GM18505 (cell line): ENCODE data around the gene HBS1L.

ENCODE experiments used
- ATAC-seq: cut with Tn5 transposase; IDR thresholded peaks from one replicate; pipeline ENCODE4 v1.9.1; 2021; ENCODE audit not compliant: unreplicated experiment
- POLR2A ChIP-seq: IDR thresholded peaks from 4 replicates; pipeline ENCODE4 v1.6.1; 2011; ENCODE audit warnings: borderline replicate concordance; ENCODE audit not compliant: insufficient read depth, insufficient read length; ENCODE audit errors: extremely low read depth

The HBS1L gene

DNA sequence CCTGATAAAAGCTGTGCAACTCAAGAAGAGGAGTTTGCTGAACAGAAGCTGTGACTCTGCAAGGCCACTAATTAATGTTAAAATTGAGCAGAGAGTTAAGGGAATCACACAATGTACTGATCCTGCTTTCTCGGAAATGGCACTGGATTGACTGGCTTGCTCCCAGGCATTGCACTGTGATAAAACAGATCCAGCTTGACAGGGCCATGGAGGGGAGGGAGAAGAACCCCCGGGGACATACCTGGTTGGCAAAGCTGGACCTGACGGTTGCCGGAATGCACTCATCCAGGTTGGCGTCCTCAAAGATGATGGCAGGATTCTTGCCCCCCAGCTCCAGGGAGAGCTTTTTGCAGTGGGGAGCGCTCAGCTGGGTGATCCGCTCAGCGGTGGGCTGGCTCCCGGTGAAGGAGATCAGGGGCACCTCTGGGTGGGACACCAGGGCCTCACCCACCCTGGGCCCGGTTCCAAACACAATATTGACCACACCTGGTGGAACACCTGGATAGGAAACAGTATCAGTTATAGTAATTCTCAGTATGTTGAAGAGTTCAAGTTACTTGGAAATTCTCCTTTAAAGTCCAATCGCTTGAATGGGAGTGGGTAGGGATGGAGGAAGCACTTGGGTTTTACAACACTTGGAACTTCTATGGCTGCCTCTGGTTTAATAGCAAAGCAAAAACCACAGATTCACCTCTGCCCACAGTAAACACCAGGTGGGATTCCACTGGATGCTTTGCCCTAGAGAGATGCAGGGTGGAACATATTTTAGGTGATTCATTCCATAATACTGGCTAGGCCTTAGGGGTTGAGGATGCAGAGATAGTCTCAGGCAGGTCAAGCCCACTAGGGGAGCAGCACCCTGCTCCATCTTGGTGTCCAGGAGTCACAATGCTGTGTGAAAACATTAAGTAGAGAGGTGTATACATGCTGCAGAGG is 121.8 kb downstream of the HBS1L start:
- no peak for TF ChIP-seq POLR2A
- ATAC-seq = no peak

DNA sequence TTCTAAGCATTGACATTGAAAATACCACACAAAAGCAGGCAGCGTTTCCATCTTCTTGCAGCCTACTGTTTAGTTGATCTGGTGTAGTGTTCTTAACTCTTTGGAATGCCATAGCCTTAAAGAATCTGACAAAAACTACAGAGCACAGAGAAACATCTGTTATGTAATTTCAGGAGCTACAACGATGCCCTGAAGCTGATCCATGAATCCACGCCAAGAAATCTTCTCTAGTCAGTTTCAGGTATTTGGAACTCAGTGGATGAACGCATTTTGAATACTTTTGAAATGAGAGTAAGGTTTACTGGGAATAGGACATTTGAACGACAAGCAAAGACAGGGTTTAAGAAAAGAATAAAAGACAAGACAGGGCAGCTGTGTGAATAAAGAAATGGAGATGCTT is 122.5 kb downstream of the HBS1L start:
- no peak for ATAC-seq
- no peak for TF ChIP-seq POLR2A

DNA sequence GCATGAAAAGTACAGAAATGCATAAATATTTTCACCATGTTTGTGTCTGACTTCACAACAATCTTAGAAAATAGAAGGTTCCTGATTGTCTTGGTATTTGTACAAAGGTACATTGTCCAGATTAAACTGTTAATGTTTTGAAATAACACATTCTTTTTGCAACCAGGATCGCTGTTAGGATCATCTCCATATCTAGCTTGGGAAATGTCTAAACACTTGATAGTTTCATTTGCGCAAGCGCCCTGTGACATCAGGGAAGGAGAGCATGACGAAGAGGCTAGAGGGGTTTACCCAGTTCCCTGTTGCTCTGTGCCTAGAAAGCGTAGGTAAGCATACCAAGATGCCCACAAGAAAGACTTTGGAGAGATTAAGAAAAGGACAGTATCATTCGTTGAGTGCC is 124.2 kb downstream of the HBS1L start:
- ATAC-seq = no peak
- TF ChIP-seq POLR2A = no peak

DNA sequence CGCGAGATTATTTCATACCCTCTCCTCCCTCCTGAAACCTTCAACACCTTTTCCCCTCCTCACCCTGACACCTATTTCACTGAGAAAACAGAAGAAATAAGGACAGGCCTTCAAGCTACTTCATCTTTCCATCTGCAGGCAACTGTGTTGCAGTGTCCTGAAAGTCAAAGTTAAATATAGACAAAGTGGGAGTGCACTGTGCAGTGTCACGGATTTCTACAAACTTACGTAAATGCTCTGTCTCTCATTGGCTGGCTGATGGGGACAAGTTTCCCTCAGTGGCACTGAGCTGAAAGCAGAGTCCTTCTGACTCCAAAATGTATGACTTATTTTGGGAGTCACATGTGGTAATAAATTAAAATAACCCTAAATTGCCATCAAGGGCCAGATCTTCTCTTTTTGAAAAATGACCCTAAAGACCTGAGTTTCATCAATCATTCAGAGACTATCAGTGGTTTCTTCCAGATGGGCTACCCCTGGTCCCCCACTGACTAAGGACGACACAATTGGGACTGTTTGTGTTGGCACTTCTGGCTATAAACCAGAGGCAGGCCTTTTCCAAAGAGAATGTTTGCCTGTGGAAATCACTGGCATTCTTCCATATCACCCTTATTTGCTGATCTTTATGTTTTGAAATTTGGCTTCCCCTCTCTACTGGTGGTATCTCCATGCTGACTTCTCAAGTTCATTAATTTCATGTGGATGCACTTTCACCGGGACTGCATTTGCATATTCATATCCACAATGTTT is 126.3 kb downstream of the HBS1L start:
- no peak for ATAC-seq
- no peak for TF ChIP-seq POLR2A

DNA sequence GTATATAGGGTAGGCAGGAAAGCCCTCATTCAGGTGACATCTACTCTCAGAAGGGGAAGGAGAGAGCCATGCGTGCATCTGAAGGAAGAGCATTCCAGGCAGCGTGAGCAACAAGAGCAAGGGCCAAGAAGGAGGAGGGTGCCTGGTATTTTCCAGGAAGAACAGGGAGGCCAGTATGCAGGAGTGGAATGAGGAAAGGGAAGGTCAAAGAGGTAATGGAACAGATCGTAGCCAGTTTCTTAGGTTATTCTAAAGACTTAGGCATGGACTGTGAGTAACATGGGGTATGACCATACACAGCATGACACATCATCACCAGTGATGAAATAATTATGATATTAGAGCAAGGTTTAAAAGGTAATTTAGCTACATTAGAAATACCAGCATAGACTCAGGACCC is 128.8 kb downstream of the HBS1L start:
- no peak for ATAC-seq
- TF ChIP-seq POLR2A = no peak

DNA sequence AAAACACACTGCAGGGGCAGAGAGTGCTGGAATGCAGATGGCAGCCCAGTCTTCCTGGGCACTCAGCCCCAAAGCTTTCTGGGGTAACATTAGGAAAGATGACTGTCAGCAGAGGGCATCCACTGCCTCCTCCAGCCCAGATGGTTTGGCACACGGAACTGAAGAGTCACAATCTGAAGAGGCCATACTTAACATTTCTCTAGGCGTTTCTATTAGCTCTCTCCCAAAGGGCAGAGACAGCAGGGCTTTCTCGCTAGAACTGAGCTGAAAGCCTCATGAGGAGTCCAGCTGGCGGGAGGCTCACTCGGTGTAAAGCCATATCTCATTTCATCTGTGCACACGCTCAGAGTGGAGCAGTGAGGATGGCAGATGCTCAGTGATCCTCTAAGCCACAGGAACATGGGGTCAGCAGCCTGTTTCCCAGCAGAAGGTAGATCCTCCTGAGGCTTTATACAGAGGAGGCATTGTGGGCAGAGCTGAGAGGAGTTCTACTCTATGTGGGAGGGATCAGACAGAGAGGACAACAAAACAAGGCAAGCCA is 132.8 kb downstream of the HBS1L start:
- no peak for TF ChIP-seq POLR2A
- ATAC-seq = no peak

DNA sequence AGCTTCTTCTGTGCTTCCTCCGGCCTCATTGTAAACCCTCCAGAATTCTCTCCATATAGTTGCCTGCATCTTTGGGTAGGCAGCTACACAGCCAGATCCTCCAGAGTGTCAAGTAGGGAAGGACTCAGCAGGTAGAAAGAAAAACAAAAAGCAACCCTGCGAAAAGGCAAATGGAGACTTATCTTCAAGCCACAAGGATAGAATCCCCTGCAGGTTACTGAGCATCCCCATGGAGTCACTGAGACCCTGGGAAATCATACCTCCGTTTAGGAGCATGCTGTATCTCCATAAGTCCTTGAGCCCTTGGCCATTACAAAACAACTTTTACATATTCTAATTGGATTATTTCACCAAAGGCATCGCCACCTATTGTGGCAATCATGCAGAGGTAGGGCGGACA is 133.3 kb downstream of the HBS1L start:
- TF ChIP-seq POLR2A = no peak
- ATAC-seq = no peak

DNA sequence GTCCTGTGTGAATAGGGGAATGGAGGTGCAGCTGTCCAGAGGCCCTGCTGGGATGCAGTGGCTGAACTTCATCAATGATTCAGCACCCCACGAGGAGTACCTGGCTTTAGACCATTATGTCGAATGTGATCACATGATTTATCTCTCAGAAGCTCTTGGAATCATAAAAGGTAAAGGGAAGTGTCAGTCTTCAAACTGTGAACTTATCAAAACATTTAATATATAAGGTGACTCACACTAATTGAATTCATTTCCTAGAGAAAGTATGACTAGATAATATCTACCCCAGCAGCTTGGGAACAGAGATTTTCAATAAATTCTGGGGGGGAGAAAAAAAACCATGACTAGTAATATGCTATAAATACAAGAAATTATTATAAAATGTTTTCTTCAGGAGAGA is 134.2 kb downstream of the HBS1L start:
- ATAC-seq = no peak
- no peak for TF ChIP-seq POLR2A

DNA sequence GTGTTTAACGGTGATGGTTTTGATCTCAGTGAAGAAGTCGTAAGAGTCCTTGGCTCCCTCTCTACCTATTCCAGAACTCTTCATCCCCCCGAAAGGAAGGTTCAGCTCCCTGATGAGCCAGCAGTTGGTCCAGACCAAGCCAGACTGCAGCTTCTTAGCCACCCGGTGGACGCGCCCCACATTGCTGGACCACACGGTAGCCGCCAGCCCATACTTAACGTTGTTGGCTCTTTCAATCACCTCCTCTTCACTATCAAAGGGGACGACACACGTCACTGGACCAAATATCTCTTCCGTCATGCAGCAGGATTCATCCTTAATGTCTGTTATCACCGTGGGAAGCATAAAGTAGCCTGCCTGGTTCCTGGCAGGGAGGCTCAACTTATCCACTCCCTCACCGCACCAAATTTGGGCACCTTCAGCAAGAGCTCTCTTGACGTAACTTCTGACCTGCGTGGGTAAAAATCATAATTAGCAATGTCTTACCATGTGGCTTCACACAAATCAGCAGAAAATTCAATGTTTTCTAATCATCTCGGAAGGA is 136.1 kb downstream of the HBS1L start:
- no peak for TF ChIP-seq POLR2A
- ATAC-seq = no peak

DNA sequence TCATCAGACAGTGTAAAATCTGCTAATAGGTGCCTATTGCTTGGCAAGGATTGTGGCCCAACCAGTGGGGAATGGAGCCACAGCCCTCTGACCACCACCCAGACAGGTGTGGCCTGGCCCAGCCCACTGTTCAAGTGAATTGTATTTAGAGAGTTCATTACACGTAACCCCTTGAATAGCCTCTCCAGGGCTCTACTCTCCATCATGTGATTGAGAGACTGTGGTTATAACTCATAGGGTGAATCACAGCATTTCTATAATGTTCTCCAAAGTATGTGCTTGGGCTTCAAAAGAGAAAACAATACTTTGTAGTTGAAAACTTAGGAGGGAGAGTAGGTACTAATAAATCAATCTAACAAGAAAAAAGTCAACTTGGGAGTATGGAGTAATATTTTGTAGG is 143.1 kb downstream of the HBS1L start:
- ATAC-seq = no peak
- no peak for TF ChIP-seq POLR2A

DNA sequence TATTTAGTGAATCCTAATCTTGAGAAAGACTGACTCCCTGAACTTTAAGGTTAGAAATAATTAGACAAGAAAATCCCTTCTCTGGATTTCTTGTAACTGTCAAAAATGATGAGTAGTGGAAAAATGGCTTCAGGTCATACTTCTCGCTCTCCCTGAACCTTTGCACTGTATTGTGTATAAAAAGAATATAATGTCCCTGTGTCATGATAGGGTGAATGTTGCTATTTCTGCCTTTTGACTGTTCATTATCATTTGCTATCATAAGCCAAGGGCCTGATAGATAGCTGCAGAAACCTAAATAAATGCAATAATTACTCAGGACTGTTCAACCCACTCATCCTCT is 144.1 kb downstream of the HBS1L start:
- TF ChIP-seq POLR2A = no peak
- ATAC-seq = no peak
